H9 (cell line): Measurements from ENCODE around the gene C1QTNF9B. TPM values are rescaled to one million over a fixed set of nuclear protein-coding genes. Genes with fewer than 3 reads are reported as not detected.
"Not testable (repeated sequence)": the region's sequence is repeated elsewhere in the genome, so short reads cannot be mapped to it uniquely, and the experiment has no call there.

ENCODE experiments used
- DNase-seq: peaks from one replicate; pipeline ENCODE4 v3.0.0-alpha.2; 2017
- H2AFZ ChIP-seq: one replicate; pipeline ENCODE4 v1.6.1; 2013; ENCODE audit warnings: mild to moderate bottlenecking, low read length, control low read depth, moderate library complexity
- H2AK5ac ChIP-seq: 2 replicates; pipeline ENCODE4 v1.6.1; 2013; ENCODE audit warnings: low read length, control low read depth, mixed read lengths; ENCODE audit not compliant: insufficient read length
- H2BK120ac ChIP-seq: one replicate; pipeline ENCODE4 v1.6.1; 2013; ENCODE audit warnings: low read depth, mild to moderate bottlenecking, low read length, control low read depth, inconsistent platforms; ENCODE audit not compliant: poor library complexity, severe bottlenecking
- H2BK12ac ChIP-seq: 2 replicates; pipeline ENCODE4 v1.6.1; 2013; ENCODE audit warnings: low read length, control low read depth, mixed read lengths, low read depth; ENCODE audit not compliant: insufficient read length
- H2BK15ac ChIP-seq: 2 replicates; pipeline ENCODE4 v1.6.1; 2013; ENCODE audit warnings: low read depth, low read length, control low read depth
- H2BK20ac ChIP-seq: one replicate; pipeline ENCODE4 v1.6.1; 2013; ENCODE audit warnings: low read depth, mild to moderate bottlenecking, low read length, control low read depth, inconsistent platforms; ENCODE audit not compliant: poor library complexity, severe bottlenecking
- H2BK5ac ChIP-seq: 2 replicates; pipeline ENCODE4 v1.6.1; 2013; ENCODE audit warnings: low read length, control low read depth, mixed read lengths; ENCODE audit not compliant: insufficient read length
- H3K14ac ChIP-seq: 2 replicates; pipeline ENCODE4 v1.6.1; 2013; ENCODE audit warnings: low read length, control low read depth; ENCODE audit not compliant: insufficient read depth
- H3K18ac ChIP-seq: 2 replicates; pipeline ENCODE4 v1.6.1; 2013; ENCODE audit warnings: low read depth, mild to moderate bottlenecking, mixed read lengths, low read length, control low read depth; ENCODE audit not compliant: insufficient read length
- H3K23ac ChIP-seq: 2 replicates; pipeline ENCODE4 v1.6.1; 2013; ENCODE audit warnings: low read length, control low read depth, mixed read lengths, low read depth; ENCODE audit not compliant: insufficient read length
- H3K23me2 ChIP-seq: 2 replicates; pipeline ENCODE4 v1.6.1; 2013; ENCODE audit warnings: low read depth, mild to moderate bottlenecking, mixed read lengths, low read length, control low read depth; ENCODE audit not compliant: insufficient read length, poor library complexity, severe bottlenecking
- H3K27ac ChIP-seq: 2 replicates; pipeline ENCODE4 v1.5.1; 2013; ENCODE audit warnings: low read length, control low read depth, mixed read lengths, low read depth; ENCODE audit not compliant: insufficient read length
- H3K27me3 ChIP-seq: 2 replicates; pipeline ENCODE4 v1.6.1; 2013; ENCODE audit warnings: low read length, control low read depth, inconsistent platforms; ENCODE audit not compliant: insufficient read depth
- H3K4ac ChIP-seq: 2 replicates; pipeline ENCODE4 v1.6.1; 2013; ENCODE audit warnings: low read depth, mild to moderate bottlenecking, control low read depth, inconsistent platforms, low read length, moderate library complexity
- H3K4me1 ChIP-seq: 2 replicates; pipeline ENCODE4 v1.6.1; 2013; ENCODE audit warnings: low read length, control low read depth, inconsistent platforms; ENCODE audit not compliant: insufficient read depth
- H3K4me2 ChIP-seq: 2 replicates; pipeline ENCODE4 v1.6.1; 2013; ENCODE audit warnings: low read length, control low read depth, mixed read lengths; ENCODE audit not compliant: insufficient read length, insufficient read depth
- H3K56ac ChIP-seq: 2 replicates; pipeline ENCODE4 v1.6.1; 2013; ENCODE audit warnings: low read depth, mild to moderate bottlenecking, mixed read lengths, low read length, control low read depth; ENCODE audit not compliant: insufficient read length
- H3K79me1 ChIP-seq: 2 replicates; pipeline ENCODE4 v1.6.1; 2013; ENCODE audit warnings: low read depth, mild to moderate bottlenecking, moderate library complexity, low read length, control low read depth, inconsistent platforms; ENCODE audit not compliant: insufficient read depth, poor library complexity, severe bottlenecking
- H3K79me2 ChIP-seq: 2 replicates; pipeline ENCODE4 v1.6.1; 2013; ENCODE audit warnings: low read length, control low read depth, inconsistent platforms; ENCODE audit not compliant: insufficient read depth
- H3K9ac ChIP-seq: 2 replicates; pipeline ENCODE4 v1.6.1; 2013; ENCODE audit warnings: low read length, control low read depth, mixed read lengths; ENCODE audit not compliant: insufficient read length; ENCODE audit errors: extremely low read depth
- H3K9me3 ChIP-seq: one replicate; pipeline ENCODE4 v1.6.1; 2013; ENCODE audit warnings: low read depth, low read length, inconsistent platforms; ENCODE audit not compliant: control insufficient read depth
- H3T11ph ChIP-seq: one replicate; pipeline ENCODE4 v1.6.1; 2013; ENCODE audit warnings: mild to moderate bottlenecking, low read length, control low read depth, inconsistent platforms
- H4K20me1 ChIP-seq: one replicate; pipeline ENCODE4 v1.6.1; 2013; ENCODE audit not compliant: control insufficient read depth, insufficient read length, insufficient read depth
- H4K5ac ChIP-seq: 2 replicates; pipeline ENCODE4 v1.6.1; 2013; ENCODE audit warnings: low read depth, mild to moderate bottlenecking, mixed read lengths, low read length, control low read depth; ENCODE audit not compliant: insufficient read length
- H4K8ac ChIP-seq: replicated peaks from 2 replicates; pipeline ENCODE4 v1.6.1; 2013; ENCODE audit warnings: low read length, control low read depth, mixed read lengths, low read depth; ENCODE audit not compliant: insufficient read length
- H4K91ac ChIP-seq: 2 replicates; pipeline ENCODE4 v1.6.1; 2013; ENCODE audit warnings: low read depth, mild to moderate bottlenecking, moderate library complexity, mixed read lengths, low read length, control low read depth; ENCODE audit not compliant: insufficient read length
- H3K27ac Mint-ChIP-seq, 3 experiments: 2 replicates in 2 of 3; 3 replicates in 1 of 3; pipeline ENCODE4 v1.8.0; 2020 to 2021; ENCODE audit warnings: mixed read lengths in 3 of 3, mild to moderate bottlenecking in 1 of 3, moderate library complexity in 1 of 3
- H3K27me3 Mint-ChIP-seq: 2 replicates; pipeline ENCODE4 v1.8.0; 2021; ENCODE audit warnings: low read depth, mild to moderate bottlenecking, moderate library complexity, mixed read lengths
- H3K36me3 Mint-ChIP-seq, 3 experiments: 2 replicates in 2 of 3; 3 replicates in 1 of 3; pipeline ENCODE4 v1.8.0; 2020 to 2021; ENCODE audit warnings: low read depth in 3 of 3, mixed read lengths in 3 of 3; ENCODE audit not compliant: insufficient read depth in 1 of 3
- H3K4me1 Mint-ChIP-seq, 2 experiments: 2 replicates each; pipeline ENCODE4 v1.8.0; 2020; ENCODE audit warnings: mixed read lengths in 2 of 2
- H3K4me3 Mint-ChIP-seq, 2 experiments: 2 replicates in 1 of 2; 3 replicates in 1 of 2; pipeline ENCODE4 v1.8.0; 2020 to 2021; ENCODE audit warnings: mild to moderate bottlenecking in 2 of 2, mixed read lengths in 2 of 2, moderate library complexity in 1 of 2
- H3K9me3 Mint-ChIP-seq, 2 experiments: 2 replicates in 1 of 2; 3 replicates in 1 of 2; pipeline ENCODE4 v1.8.0; 2020; ENCODE audit warnings: mild to moderate bottlenecking in 2 of 2, mixed read lengths in 2 of 2, moderate library complexity in 1 of 2
- WGBS: extraction: QIAGEN DNeasy Blood & Tissue Kit; methylation state at CpG from one replicate; pipeline ENCODE4 v1.1.7; 2013; ENCODE audit warnings: missing lambda C conversion rate, low lambda C conversion rate, mixed read lengths; ENCODE audit not compliant: insufficient read length; ENCODE audit errors: extremely low coverage; 5-methylcytosine and 5-hydroxymethylcytosine counted together
- total RNA-seq: library from RNA; stranded (reverse); gene quantifications from 2 replicates; pipeline ENCODE4 v1.2.1, GENCODE V29; 2021

C1QTNF9B gene
- total RNA-seq, 1 experiment from 2014 or later = not detected

DNA sequence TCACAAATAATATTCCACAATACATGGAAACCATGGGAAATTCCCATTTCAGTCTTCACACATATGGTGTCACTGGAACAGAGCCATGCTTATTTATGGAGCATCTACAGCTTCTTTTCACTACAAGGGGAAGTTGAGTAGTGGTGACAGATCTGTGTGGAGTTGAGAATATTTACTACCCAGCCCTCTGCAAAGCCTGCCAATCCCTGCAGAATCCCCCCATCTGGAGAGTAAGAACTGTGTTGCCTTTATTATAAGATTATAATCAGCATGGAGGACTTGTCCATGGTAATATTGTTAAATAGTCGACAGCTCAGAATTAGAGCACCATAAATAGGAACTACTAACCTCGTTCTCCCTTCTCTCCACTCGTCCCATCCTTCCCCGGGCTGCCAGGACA is 3.5 kb downstream of the C1QTNF9B start:
- not testable (repeated sequence) for H3K27ac Mint-ChIP-seq, H3T11ph ChIP-seq, H2BK5ac ChIP-seq, H4K5ac ChIP-seq, H3K79me2 ChIP-seq, H3K9me3 ChIP-seq, H2BK20ac ChIP-seq, H3K9ac ChIP-seq, H4K8ac ChIP-seq, H2BK120ac ChIP-seq, H3K27ac ChIP-seq, DNase-seq, H4K20me1 ChIP-seq, H3K36me3 Mint-ChIP-seq, H2BK12ac ChIP-seq, H3K4me3 Mint-ChIP-seq, H3K23ac ChIP-seq, H3K4me1 Mint-ChIP-seq, H3K4me1 ChIP-seq, H3K79me1 ChIP-seq, H3K14ac ChIP-seq, H3K9me3 Mint-ChIP-seq, H3K27me3 Mint-ChIP-seq, H3K56ac ChIP-seq, H3K4ac ChIP-seq, H3K4me2 ChIP-seq, H2AFZ ChIP-seq, H3K27me3 ChIP-seq, H2AK5ac ChIP-seq, H3K23me2 ChIP-seq, H2BK15ac ChIP-seq, H3K18ac ChIP-seq, H4K91ac ChIP-seq
- WGBS = no CpG with 5 or more reads among the region's 4 CpGs
